Ramos (cell line): ENCODE measurements around the gene TTLL11.
"Not testable (repeated sequence)": the region's sequence is repeated elsewhere in the genome, so short reads cannot be mapped to it uniquely, and the experiment has no call there.

Experiments used
- in situ Hi-C: fragments of 300-500 bp; cut with MboI; formaldehyde crosslinking; loops from one replicate; pipeline ENCODE4 v1.14.3; 2022; ENCODE audit warnings: low sequenced_read_pairs; ENCODE audit not compliant: unreplicated experiment

TTLL11 gene

DNA sequence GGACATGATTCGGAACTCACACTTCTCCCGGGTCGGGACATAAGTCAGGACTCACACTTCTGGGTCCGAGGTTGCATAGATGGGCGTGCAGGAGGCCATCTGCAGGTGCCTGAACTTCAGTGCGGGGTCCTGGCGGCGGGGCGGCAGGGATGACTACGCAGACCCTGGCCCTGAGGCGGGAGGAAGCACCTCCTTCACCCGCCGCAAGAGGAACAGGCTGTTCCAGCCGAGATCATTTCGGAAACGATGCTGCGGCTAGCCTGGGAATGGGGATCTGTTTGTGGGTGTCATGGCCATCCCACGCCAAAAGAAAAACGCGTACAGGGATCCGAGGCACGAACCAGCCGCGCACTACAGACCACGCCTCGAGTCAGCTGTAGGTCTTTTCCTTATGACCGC lies 196.6 kb downstream of the TTLL11 start:
- in situ Hi-C loops: no loop called here

DNA sequence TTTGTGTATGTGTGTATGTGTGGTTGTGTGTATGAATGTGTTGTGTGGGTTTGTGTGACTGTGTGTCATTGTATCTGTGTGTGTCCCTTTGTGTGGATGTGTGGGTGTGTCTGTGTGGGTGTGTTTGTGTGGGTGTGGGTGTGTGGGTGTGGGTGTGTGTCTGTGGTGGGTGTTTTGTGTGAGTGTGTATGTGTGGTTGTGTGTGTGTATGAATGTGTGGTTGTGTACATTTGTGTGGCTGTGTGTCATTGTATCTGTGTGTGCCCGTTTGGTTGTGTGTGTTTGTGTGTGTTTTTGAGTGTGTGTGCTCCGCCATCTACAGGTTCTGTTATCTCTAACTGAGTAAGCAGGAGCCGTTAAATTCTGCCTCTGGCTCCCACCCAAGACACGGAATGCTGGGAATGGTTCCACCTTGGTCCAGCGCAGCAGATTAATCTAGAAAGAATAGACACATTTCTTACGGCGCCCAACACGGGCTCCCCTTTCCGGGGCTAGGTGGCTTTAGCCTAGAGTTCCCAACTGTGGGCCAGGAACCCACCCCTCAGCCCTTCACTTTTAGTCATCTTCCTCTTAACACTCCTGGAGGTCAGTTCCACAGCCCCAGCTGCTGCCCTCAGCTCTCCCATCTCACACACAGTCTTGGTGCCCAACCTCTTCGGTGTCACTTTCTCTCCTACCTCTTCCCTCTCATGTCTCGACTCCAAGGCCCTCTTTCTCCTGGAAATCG lies 197.1 kb downstream of the TTLL11 start:
- in situ Hi-C loops: no loop called here

DNA sequence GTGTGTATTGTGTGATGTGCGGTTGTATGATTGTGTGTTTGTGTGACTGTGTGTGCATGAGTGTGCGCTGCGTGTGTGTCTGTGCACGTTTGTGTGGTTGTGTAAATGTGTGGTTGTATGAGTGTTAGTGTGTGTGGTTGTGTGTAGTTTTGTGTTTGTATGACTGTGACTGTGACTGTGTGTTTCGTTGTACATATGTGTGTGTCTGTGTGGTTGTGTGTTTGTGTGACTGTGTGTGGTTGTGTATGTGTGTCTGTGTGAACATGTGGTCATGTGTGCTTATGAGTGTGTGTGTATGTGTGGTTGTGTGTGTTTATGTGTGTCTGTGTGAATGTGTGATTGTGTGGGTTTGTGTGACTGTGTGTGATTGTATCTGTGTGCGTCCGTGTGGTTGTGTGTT lies 197.8 kb downstream of the TTLL11 start:
- in situ Hi-C loops: no loop called here

DNA sequence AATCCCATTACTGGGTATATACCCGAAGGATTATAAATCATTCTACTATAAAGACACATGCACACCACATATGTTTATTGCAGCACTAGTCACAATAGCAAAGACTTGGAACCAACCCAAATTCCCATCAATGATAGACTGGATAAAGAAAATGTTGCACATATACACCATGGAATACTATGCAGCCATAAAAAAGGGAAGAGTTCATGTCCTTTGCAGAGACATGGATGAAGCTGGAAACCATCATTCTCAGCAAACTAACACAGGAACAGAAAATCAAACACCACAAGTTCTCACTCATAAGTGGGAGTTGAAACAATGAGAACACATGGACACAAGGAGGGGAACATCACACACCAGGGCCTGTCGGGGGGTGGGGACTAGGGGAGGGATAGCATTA lies 198.7 kb downstream of the TTLL11 start:
- in situ Hi-C loops: not testable (repeated sequence)

DNA sequence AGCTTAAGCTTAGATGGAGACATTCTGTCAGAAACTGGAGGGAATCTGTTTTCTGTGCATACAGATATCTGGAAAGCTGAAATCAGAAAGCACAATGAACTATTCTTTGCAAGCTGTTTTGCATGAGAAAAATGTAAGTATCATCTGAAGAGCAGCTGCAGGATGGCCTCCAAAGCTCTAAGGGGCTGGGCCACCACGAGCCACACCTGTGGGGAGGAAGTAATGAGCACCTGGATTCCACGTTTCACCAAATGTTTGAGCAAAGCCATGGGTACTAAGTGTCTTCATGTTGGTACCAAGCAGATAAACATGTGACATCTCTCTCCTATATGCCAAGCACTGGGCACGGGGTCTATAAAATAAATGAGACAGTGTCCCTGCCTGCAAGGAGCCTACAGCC lies 199.3 kb downstream of the TTLL11 start:
- in situ Hi-C loops: no loop called here

- in situ Hi-C loops: no loop called here
Measured at GRCh38 chr9:121892706-121893105, 200.4 kb downstream of the TTLL11 start.

- in situ Hi-C loops: no loop called here
Measured at GRCh38 chr9:121890746-121891145, 202.4 kb downstream of the TTLL11 start.

GRCh38 chr9:121889990-121890563 lies 203.0 kb downstream of the TTLL11 start:
- in situ Hi-C loops: no loop called here

DNA sequence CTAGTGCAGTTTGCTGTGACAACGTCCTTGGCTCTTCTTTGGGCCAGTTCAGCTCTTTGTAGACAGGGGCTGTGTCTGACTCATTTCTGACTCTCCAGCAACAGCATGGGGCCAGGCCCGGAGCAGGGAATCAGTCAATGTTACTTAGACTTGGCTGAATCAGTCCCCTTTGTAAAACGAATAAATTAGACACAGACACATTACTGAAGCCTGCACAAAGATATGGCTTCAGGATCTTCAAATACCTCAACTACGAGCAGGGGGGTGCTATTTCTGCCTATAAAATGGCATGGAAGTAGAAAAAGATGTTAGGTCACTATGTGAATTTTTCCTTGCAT lies 204.7 kb downstream of the TTLL11 start:
- in situ Hi-C loops: no loop called here

DNA sequence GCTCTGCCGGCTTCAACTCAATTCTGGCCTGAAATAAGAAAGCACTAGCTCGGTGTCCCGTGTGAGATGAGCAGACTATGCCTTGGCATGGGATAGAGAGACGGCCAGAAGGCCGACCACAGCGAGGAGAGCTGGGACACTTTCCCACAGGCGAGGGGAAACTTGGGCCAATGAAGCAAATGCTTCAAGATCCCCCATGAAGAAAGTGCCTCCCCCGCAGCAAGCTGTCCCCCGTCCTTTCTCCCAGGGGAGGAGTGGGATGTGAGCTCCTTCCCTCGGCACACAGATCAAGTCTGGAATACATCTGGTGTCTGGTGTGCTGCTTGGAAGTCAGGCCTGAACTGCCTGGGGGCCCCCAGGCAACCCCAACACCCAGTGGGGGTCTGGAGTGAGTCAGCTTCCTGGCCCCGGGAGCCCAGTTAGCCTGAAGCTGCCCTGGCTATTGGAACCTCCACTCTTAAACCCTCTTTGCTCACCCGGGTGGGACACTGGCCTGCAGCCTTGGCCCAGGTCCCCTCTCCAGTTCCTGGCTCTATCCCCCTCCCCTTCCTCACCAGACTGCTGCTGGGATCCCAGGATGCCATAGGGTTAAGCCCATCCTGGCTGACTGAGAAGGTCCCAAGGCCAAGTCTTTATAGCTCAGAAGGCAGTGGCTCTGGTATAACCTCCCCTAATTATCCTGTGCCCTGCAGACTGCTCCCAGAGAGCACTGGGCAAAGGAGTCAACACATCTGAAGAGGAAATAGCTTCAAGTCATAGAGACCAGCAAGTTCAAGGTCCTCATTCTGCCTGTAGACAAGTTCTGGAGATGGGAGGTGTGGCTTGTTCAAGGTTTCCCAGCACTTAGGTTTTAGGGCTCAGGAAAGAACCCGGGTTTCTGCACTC lies 205.3 kb downstream of the TTLL11 start:
- in situ Hi-C loops: no loop called here

DNA sequence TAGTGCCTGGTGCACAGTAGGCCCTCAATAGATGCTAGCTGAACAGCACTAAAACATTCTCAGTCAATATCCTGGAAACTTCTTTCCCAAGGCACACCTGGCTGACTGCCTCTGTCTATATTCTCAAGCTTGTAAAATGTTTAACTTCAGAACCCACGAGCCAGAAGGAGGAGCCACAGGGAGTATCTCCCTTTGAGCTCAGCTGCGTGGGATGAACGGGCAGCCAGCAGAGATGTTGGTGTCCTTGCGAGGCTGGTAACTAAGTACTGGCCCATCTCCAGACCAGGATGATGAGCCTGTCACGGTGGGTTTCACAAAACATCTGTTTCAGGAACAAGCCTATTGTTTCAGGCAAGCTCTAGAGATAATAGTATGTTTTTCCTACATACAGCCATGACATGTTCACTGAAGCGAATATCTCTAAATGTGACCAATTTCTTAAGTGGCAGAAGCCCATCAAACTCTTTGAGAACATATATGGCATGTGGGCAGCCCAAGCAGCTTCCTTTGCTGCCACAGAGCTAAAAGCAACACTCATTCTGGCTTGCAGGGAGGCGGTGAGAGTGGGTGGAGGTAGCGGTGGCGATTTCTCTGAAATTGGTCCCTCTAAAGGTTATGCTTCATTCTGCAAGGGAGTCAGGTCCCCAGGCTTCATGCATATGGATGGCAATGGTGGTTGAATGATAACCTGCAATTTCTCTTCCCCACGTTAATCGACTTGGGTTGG lies 206.2 kb downstream of the TTLL11 start:
- in situ Hi-C loops: no loop called here

GRCh38 chr9:121885345-121885901 lies 207.7 kb downstream of the TTLL11 start:
- in situ Hi-C loops: no loop called here

- in situ Hi-C loops: no loop called here
Measured at GRCh38 chr9:121884057-121884541, 209.0 kb downstream of the TTLL11 start.

- in situ Hi-C loops: no loop called here
Measured at GRCh38 chr9:121883281-121884056, 209.6 kb downstream of the TTLL11 start.

- in situ Hi-C loops: no loop called here
Measured at GRCh38 chr9:121881920-121882500, 211.1 kb downstream of the TTLL11 start.

- in situ Hi-C loops: no loop called here
Measured at GRCh38 chr9:121880343-121880898, 212.7 kb downstream of the TTLL11 start.

DNA sequence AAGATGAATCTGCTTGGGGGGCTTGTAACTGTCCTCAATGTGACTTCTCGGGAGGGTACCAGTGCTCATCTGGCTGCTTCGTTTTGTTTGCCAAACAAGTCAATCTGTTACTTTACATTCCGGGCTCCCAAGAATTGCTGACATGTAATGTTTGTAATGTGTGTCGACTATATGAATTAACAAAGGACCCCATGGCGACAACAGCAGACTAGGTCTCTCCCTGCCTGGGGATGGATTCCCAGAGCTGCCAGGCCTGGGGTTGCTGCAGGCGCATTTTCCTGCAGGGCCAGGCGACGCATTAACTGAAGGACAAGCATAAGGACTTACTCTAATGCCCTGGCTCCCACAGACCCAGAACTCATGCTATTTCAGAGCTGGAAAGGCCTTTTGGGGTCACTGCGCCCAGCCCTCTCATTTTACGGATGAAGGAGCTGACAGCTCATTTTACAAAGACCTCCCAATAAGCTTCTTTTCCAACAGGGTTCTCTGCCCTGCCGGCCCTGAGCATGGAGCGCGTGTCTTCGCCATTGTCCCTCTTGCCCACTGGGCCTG lies 214.8 kb downstream of the TTLL11 start:
- in situ Hi-C loops: no loop called here

- in situ Hi-C loops: no loop called here
Measured at GRCh38 chr9:121876658-121877271, 216.3 kb downstream of the TTLL11 start.
